NCI-H2107 (cell line): ENCODE results near the gene TEPSIN.

Source experiments
- DNase-seq: peaks from one replicate; lab custom pipeline; 2025; lab: John Stamatoyannopoulos, UW

The TEPSIN gene

GRCh38 chr17:81250286-81251093 lies 11.6 kb upstream of the TEPSIN start:
- no peak for DNase-seq

DNA sequence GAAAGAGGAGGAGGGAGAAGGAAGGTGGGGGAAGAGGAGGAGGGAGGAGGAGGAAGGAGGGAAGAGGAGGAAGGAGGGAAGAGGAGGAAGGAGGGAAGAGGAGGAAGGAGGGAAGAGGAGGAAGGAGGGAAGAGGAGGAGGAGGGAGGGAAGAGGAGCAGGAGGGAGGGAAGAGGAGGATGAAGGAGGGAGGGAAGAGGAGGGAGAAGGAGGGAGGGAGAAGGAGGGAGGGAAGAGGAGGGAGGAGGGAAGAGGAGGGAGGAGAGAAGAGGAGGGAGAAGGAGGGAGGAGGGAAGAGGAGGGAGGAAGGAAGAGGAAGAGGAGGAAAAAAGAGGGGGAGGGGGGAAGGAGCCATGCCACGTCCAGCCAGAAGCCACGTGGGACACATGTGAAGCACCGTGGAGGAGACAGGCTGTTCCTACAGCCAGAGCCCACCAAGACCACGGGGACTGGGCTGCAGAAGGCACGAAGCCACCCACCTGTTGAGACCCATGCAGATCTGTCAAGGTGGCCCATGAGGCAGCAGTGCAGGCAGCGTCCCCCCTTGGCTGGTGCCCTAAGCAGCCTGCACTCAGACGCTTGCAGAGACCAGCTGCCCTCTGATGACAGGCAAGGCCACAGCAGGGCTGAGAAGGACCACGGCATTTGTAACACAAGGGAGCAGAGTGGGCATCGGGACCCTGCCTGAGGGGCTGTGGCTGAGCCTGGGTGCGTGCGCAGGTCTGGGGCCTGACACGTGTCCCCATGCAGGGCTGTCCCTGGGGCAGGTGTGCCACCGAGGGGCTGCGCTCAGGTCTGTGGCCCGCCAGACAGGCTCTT lies 10.6 kb upstream of the TEPSIN start:
- DNase-seq: no peak

DNA sequence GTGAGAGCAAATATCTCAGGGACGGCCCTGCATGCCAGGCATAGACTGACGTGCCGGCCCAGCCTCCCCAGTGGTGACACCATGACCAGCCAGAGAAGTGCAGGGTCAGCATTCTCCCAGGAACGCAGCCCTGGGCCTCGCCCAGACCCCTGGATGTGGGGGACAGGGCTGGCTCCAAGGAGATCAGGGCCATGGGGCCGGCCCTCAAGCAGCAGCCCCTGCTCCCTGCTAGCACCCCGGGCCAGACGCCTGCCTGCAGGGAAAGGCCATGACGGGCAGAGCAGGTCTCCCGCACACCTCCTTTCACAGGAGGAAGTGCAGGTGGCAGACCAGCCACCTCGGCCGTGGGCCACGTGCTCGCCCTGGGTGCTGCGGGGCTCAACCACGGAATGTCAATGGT lies 9.8 kb upstream of the TEPSIN start:
- DNase-seq: no peak

DNA sequence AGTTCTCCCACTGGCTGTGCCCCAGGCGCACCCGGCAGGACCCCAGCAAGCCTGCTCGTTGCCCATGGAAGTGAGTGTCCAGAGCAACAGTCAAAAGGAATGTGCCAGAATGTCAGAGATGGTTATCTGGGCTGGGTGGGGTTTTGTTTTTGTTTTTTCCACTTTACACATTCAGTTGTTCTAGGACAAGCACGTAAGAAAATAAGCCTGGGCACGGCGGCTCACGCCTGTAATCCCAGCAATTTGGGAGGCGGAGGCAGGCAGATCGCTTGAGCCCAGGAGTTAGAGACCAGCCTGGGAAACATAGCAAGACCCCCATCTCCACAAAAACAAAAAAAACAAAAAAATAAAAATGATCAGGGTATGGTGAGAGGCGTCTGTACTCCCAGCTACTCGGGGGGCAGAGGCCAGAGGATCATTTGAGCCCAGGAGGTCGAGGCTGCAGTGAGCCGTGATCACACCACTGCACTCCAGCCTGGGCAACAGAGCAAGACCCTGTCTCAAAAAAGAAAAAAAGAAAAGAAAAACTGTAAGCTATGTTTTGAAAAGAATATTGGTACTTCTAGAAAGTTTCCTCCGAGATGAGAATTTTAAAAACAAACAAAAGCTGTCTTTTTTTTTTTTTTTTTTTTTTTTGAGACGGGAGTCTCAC lies 8.6 kb upstream of the TEPSIN start:
- DNase-seq: no peak

- DNase-seq: no peak
Observed at GRCh38 chr17:81246679-81247338, 8.0 kb upstream of the TEPSIN start.

DNA sequence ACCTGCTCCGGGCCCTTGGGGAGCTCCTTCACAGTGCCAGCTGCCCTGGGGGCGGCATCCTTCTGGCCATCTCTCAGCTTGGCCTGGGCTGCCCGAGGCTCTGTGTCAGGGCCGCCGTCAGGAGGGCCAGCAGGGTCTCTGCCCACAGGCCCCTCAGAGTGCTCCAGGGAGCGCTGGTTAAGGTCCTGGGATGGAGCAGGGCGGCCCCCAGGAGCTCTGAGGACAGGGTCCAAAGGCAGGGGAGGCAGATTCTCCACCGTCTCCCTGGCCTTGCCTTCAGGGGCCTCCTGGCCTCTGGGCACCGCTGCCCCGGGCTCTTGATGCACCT lies 7.5 kb upstream of the TEPSIN start:
- DNase-seq: no peak

- no peak for DNase-seq
Observed at GRCh38 chr17:81245665-81246342, 6.9 kb upstream of the TEPSIN start.

DNA sequence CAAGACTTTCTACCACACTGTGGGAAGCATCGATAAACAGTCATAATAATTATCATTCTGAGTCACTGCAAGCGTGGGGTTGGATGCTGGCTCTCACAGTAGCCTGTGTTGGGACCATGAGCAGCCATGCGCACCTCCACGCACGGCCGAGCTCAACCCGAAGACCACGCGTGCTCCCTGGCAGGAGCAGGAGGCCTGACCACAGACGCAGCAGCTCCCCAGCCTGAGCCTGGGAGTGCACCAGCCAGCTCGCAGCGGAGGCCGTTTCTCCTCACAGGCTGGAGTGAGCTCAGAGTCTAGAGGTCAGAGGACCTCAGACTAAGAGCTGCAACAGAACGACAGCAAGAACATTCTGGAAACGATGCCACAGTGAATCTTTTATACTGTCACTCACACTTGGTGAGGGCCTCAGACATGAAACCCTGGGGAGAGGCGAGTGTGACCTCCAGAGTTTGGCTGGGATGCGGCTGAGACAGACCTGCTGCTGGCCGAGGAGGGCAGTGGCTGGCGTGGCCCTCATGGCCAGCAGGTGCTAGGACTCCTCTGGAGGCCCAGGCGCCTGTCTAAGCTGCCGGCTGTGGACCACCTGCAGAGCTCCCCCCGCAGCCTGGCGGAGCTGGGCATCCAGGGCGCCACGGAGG lies 6.3 kb upstream of the TEPSIN start:
- no peak for DNase-seq

GRCh38 chr17:81244358-81245023 lies 5.6 kb upstream of the TEPSIN start:
- DNase-seq: no peak

GRCh38 chr17:81243333-81243664 lies 4.4 kb upstream of the TEPSIN start:
- DNase-seq: no peak

DNA sequence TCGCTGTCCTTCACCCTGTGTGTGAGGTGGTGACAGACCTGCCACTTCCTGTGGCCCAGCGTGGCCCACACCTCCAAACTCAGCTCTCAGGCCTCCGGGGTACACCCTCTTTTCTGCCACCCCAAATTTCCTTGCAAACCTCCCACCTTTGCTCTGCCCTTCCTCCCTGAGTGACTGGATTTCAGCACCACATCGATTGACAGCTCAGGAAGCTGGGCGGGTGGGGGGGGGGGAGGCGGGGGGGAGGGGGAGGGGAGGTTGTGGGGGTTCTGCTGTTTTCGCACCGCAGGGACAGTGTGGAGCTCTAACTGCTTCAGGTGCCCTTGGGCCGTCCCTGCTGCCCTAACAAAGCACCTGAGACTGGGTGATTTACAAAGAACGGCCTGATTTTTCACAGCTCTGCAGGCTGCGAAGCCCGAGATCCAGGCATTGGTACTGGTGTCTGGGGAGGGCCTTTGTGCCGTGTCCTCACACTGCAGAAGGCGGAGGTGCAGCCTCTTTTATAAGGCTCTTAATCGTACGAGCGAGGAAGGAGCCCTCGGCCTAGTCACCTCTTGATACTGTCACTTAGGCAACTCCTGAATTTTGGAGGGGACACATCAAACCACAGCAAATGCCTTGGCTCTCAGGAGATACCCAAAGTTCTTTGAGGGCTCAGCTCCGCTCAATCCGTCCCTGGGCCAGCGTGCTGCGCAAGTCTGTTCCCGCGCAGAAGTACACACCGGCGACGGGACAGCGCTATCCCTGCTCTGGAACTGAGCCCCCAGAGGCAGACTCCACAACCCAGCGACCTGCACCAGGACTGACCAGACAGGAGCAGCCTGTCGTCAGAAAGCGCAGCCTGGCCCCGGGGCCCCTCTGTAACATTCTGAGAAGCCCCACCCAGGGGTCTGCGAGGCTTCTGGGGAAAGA lies 3.8 kb upstream of the TEPSIN start:
- DNase-seq: no peak

DNA sequence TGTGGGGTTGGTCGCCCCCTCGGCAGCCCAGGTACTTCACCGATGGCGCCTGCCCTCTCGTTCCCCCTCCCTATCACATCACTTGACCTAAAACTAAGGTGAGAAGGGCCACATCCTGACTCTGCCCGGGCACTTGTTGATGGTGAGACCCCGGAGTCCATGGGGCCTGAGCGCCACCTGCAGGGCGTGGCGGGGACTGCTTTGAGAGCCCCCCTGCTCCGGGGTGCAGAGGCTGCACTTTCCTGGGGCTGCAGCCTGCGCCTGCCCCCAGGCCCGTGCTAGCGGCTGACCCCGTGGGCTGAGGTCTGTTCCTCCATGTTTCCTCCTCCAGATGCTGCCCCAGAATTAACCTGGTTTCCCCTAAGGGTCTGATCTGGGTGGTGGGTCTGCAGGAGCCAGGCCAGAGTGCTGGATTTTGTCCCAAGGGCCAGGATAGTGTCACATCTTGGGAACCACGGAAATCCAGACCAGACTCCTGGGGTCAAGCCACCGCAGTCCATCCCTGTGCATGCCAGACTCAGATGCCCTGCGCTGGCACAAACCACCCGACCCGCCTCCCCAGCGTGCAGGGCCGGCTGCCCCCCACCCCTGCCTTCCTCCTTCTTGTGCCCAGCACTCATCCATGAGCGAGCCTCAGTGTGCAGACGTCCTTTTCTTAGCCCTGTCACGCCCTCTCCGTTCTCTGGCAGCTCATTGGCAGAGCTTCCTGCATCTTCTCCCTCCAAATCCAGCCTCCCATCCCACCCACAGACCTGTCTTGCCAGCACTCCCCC lies 3.0 kb upstream of the TEPSIN start:
- no peak for DNase-seq

DNA sequence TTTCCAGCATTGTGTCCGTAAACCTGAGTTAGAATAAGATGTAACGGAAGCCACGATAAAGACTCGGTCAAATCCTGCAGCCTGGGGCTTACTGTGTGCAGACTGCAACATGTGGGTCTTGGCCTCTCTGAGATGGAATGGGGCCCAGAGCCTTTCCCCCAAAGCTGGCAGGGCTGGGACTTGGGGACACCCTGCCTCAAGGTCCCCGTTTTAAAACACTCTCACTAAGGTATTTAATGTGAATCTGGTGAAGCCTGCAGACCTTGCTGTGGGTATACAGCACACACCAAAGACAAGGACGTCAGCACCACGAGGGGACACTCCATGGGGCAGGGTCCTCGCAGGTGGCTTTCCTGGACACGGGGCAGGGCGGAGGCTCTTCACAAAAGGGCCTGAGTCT lies 2.3 kb upstream of the TEPSIN start:
- no peak for DNase-seq

- DNase-seq: no peak
Observed at GRCh38 chr17:81240761-81241160, 1.9 kb upstream of the TEPSIN start.

- DNase-seq: no peak
Observed at GRCh38 chr17:81239714-81240555, 1.1 kb upstream of the TEPSIN start.

- DNase-seq: no peak
Observed at GRCh38 chr17:81238490-81238814, 403 bp downstream of the TEPSIN start.

DNA sequence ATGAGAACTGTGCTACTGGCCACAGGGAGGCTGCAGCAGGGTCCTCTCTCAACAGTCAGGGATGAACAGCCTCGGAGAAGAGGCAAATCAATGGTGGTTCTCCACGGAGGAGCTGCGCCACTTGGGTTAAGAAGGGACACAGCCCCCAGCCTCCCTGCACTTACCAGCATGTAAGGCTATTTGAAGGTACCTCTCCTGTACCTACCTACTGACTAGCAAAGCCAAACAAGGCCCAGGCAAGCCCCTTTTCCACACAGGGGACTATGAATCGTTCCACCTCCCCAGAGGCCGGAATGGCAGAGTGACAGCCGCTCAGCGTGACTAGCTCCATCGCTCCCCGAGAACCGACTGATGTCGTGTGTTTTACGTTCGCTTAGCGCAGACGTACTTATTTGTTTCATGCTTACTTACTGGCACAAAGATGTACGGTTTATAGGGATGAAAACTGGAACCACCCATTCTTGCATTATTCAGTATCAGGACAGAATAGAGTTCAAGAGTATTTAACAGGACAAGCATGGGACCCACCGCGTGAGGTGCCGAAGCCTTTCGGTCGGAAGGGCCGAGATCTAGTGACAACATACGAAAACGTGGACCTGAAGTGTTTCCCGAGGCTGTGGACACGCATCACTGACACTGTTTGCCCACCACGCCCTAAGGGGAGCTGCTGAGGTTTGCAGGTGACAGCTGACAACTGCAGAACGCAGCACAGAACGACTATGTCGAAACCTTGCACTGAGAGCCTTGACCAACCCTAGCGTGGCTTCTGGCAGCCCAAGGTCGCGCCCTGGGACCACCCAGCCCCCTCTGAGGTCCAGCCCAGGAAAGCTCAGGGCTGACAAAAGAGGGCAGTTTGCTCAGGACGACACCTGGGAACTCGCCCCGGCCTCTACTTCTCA lies 1.0 kb downstream of the TEPSIN start:
- no peak for DNase-seq
